GM23338 (cell line): ENCODE results near the gene FKTN. TPM values are rescaled to one million over a fixed set of nuclear protein-coding genes. Genes with fewer than 3 reads are reported as not detected.

ENCODE experiments used
- ATAC-seq: fragments of 200-7000 bp; cut with Tn5 transposase; 3 replicates; pipeline ENCODE4 v1.9.1; 2020
- DNase-seq: peaks from one replicate; pipeline ENCODE4 v3.0.0-alpha.2; 2015; ENCODE audit warnings: low spot score
- H2AFZ ChIP-seq: fragments of 200-600 bp; sonication (generic); 2 replicates; pipeline ENCODE4 v1.8.0; 2016; ENCODE audit warnings: antibody characterized with exemption, mild to moderate bottlenecking, moderate library complexity
- H3F3A ChIP-seq: fragments of 200-600 bp; sonication (generic); replicated peaks from 2 replicates; pipeline ENCODE4 v1.8.0; 2017; ENCODE audit warnings: antibody characterized with exemption, mixed run types, low read depth
- H3K27ac ChIP-seq: fragments of 200-600 bp; sonication (generic); 2 replicates; pipeline ENCODE4 v1.6.1; 2016; ENCODE audit warnings: low read depth
- H3K27me3 ChIP-seq: fragments of 200-600 bp; sonication (generic); 2 replicates; pipeline ENCODE4 v1.8.0; 2016; ENCODE audit warnings: mild to moderate bottlenecking, mixed run types, moderate library complexity; ENCODE audit not compliant: insufficient read depth
- H3K36me3 ChIP-seq: fragments of 200-600 bp; sonication (generic); 2 replicates; pipeline ENCODE4 v1.8.0; 2016; ENCODE audit warnings: mild to moderate bottlenecking; ENCODE audit not compliant: insufficient read depth
- H3K4me1 ChIP-seq: fragments of 200-600 bp; sonication (generic); 2 replicates; pipeline ENCODE4 v1.8.0; 2016; ENCODE audit warnings: mild to moderate bottlenecking, moderate library complexity; ENCODE audit not compliant: insufficient read depth
- H3K4me2 ChIP-seq: fragments of 200-600 bp; sonication (generic); 2 replicates; pipeline ENCODE4 v1.7.1; 2017; ENCODE audit warnings: mixed run types
- H3K4me3 ChIP-seq: fragments of 200-600 bp; sonication (generic); 2 replicates; pipeline ENCODE4 v1.6.1; 2016; ENCODE audit warnings: mixed run types
- H3K79me2 ChIP-seq: fragments of 200-600 bp; sonication (generic); replicated peaks from 2 replicates; pipeline ENCODE4 v1.8.0; 2017; ENCODE audit warnings: mild to moderate bottlenecking; ENCODE audit not compliant: insufficient read depth
- H3K9me2 ChIP-seq: fragments of 200-600 bp; sonication (generic); 2 replicates; pipeline ENCODE4 v1.8.0; 2017; ENCODE audit not compliant: insufficient read depth
- H4K20me1 ChIP-seq: fragments of 200-600 bp; sonication (generic); replicated peaks from 2 replicates; pipeline ENCODE4 v1.8.0; 2017; ENCODE audit warnings: mild to moderate bottlenecking; ENCODE audit not compliant: insufficient read depth
- H3K27ac Mint-ChIP-seq: 2 replicates; pipeline ENCODE4 v1.8.0; 2020; ENCODE audit warnings: inconsistent platforms, mild to moderate bottlenecking, moderate library complexity, mixed read lengths
- H3K27me3 Mint-ChIP-seq: 3 replicates; pipeline ENCODE4 v1.8.0; 2022; ENCODE audit warnings: low read depth, mild to moderate bottlenecking, moderate library complexity, mixed read lengths, inconsistent platforms; ENCODE audit not compliant: insufficient read depth, poor library complexity
- H3K36me3 Mint-ChIP-seq: 3 replicates; pipeline ENCODE4 v1.8.0; 2021; ENCODE audit warnings: low read depth, mild to moderate bottlenecking, inconsistent platforms, moderate library complexity, mixed read lengths
- H3K4me1 Mint-ChIP-seq: 3 replicates; pipeline ENCODE4 v1.8.0; 2020; ENCODE audit warnings: mild to moderate bottlenecking, inconsistent platforms, mixed read lengths
- H3K4me3 Mint-ChIP-seq: 3 replicates; pipeline ENCODE4 v1.8.0; 2021; ENCODE audit warnings: moderate library complexity, mild to moderate bottlenecking, inconsistent platforms, mixed read lengths
- H3K9me3 Mint-ChIP-seq: 3 replicates; pipeline ENCODE4 v1.8.0; 2020; ENCODE audit warnings: moderate library complexity, mild to moderate bottlenecking, inconsistent platforms, mixed read lengths
- CREB1 ChIP-seq: fragments of 250-450 bp; sonication (Bioruptor Pico); IDR thresholded peaks from 2 replicates; pipeline ENCODE4 v1.5.0; 2020; ENCODE audit warnings: low read depth, mild to moderate bottlenecking, moderate library complexity
- EZH2 ChIP-seq: fragments of 200-600 bp; sonication (generic); IDR thresholded peaks from one replicate; pipeline ENCODE4 v1.8.0; 2017; ENCODE audit warnings: antibody characterized with exemption, mild to moderate bottlenecking, low read depth; ENCODE audit not compliant: unreplicated experiment
- EZH2phosphoT487 ChIP-seq: fragments of 200-600 bp; sonication (generic); IDR thresholded peaks from one replicate; pipeline ENCODE4 v1.8.1; 2018; ENCODE audit warnings: antibody characterized with exemption; ENCODE audit not compliant: unreplicated experiment
- JUNB ChIP-seq: IDR thresholded peaks from one replicate; pipeline ENCODE4 v1.6.1; 2016; ENCODE audit warnings: antibody characterized with exemption; ENCODE audit not compliant: unreplicated experiment
- NANOG ChIP-seq: IDR thresholded peaks from 2 replicates; pipeline ENCODE4 v1.6.1; 2016; ENCODE audit warnings: antibody characterized with exemption, borderline replicate concordance
- POLR2AphosphoS5 ChIP-seq: IDR thresholded peaks from 2 replicates; pipeline ENCODE4 v1.6.1; 2016; ENCODE audit warnings: antibody characterized with exemption, low read depth
- STAT1 ChIP-seq: IDR thresholded peaks from one replicate; pipeline ENCODE4 v1.6.1; 2016; ENCODE audit warnings: antibody characterized with exemption; ENCODE audit not compliant: unreplicated experiment
- ZNF114 ChIP-seq: fragments of 250-450 bp; sonication (Bioruptor Pico); IDR thresholded peaks from 2 replicates; pipeline ENCODE4 v1.5.0; 2020; ENCODE audit warnings: mild to moderate bottlenecking, moderate library complexity
- ZNF331 ChIP-seq: fragments of 250-450 bp; sonication (Bioruptor Pico); IDR thresholded peaks from 2 replicates; pipeline ENCODE4 v1.5.0; 2020; ENCODE audit warnings: low read depth, mild to moderate bottlenecking, moderate library complexity
- polyA plus RNA-seq: library from polyadenylated mRNA; unstranded; fragments of >200 nt; fragmentation: Nextera tagmentation; extraction: Ambion mirVana; gene quantifications from 2 replicates; pipeline ENCODE4 v1.2.1, GENCODE V29; 2016
- total RNA-seq: library from RNA; depleted of rRNA; stranded (reverse); fragments of >200 nt; shearing (Covaris generic); gene quantifications from 2 replicates; pipeline ENCODE4 v1.2.3, GENCODE V29; 2014
- TF ChIP-seq, protein P1 (sequence below): fragments of 250-450 bp; sonication (Bioruptor Pico); IDR thresholded peaks from 2 replicates; pipeline ENCODE4 v1.5.0; 2020; ENCODE audit warnings: mild to moderate bottlenecking, moderate library complexity
- TF ChIP-seq, protein P2 (sequence below), 2 experiments: fragments of 200-600 bp in 1 of 2; sonication (generic) in 1 of 2; conservative IDR thresholded peaks; 2 replicates each; pipeline versions ENCODE4 v1.5.1 to v1.6.1; 2016 to 2017; ENCODE audit warnings: antibody characterized with exemption in 2 of 2, low read depth in 2 of 2, mild to moderate bottlenecking in 2 of 2, moderate library complexity in 1 of 2
- TF ChIP-seq, protein P3 (sequence below): IDR thresholded peaks from one replicate; pipeline ENCODE4 v1.6.1; 2018; ENCODE audit warnings: antibody characterized with exemption; ENCODE audit not compliant: unreplicated experiment
- TF ChIP-seq, protein P4 (sequence below): IDR thresholded peaks from 2 replicates; pipeline ENCODE4 v1.6.1; 2016; ENCODE audit warnings: antibody characterized with exemption

FKTN gene
- total and polyA plus RNA-seq, 2 experiments from 2014 or later, result 6.8 to 9.9 TPM

DNA sequence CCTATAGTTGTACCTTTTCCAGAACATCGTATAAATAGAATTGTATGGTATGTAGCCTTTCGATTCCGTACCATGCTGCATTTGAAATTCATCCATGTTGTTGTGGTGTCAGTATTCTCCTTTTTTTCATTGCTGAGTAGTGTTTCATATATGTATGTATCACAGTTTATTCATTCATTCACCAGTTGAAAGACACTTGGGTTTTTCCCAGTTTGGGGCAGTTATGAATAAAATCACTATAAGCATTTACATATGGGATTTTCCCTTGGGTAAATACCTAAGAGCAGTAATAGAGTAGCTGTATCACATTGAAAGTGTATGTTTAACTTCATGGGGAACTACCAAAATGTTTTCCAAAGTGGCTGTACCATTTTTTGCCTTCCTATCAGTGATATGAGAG is 16.1 kb upstream of the FKTN start:
- Mint-ChIP-seq H3K4me3 (no peak overlapping the region), H3K36me3 (peaks cover 7% of the 10 kb centered on the region; the same call in 2 of the 3 replicates), H3K9me3 (no peaks in the 10 kb centered on the region; the same call in 1 of the 3 replicates), H3K4me1 (no peaks in the 10 kb centered on the region), H3K27me3 (no peaks in the 10 kb centered on the region), H3K27ac (no peak overlapping the region)
- Histone ChIP-seq H3K36me3 (no peaks in the 10 kb centered on the region), H3K4me2 (no peak overlapping the region), H3K27ac (no peak overlapping the region), H3F3A (no peaks in the 10 kb centered on the region), H2AFZ (no peak overlapping the region), H3K79me2 (no peaks in the 10 kb centered on the region), H3K27me3 (no peaks in the 10 kb centered on the region; the same call in 1 of the 2 replicates), H3K9me2 (no peaks in the 10 kb centered on the region), H3K4me1 (no peaks in the 10 kb centered on the region), H4K20me1 (no peaks in the 10 kb centered on the region), H3K4me3 (no peak overlapping the region)
- ATAC-seq (no peak), DNase-seq (no peak)
- TF ChIP-seq, protein P1, sequence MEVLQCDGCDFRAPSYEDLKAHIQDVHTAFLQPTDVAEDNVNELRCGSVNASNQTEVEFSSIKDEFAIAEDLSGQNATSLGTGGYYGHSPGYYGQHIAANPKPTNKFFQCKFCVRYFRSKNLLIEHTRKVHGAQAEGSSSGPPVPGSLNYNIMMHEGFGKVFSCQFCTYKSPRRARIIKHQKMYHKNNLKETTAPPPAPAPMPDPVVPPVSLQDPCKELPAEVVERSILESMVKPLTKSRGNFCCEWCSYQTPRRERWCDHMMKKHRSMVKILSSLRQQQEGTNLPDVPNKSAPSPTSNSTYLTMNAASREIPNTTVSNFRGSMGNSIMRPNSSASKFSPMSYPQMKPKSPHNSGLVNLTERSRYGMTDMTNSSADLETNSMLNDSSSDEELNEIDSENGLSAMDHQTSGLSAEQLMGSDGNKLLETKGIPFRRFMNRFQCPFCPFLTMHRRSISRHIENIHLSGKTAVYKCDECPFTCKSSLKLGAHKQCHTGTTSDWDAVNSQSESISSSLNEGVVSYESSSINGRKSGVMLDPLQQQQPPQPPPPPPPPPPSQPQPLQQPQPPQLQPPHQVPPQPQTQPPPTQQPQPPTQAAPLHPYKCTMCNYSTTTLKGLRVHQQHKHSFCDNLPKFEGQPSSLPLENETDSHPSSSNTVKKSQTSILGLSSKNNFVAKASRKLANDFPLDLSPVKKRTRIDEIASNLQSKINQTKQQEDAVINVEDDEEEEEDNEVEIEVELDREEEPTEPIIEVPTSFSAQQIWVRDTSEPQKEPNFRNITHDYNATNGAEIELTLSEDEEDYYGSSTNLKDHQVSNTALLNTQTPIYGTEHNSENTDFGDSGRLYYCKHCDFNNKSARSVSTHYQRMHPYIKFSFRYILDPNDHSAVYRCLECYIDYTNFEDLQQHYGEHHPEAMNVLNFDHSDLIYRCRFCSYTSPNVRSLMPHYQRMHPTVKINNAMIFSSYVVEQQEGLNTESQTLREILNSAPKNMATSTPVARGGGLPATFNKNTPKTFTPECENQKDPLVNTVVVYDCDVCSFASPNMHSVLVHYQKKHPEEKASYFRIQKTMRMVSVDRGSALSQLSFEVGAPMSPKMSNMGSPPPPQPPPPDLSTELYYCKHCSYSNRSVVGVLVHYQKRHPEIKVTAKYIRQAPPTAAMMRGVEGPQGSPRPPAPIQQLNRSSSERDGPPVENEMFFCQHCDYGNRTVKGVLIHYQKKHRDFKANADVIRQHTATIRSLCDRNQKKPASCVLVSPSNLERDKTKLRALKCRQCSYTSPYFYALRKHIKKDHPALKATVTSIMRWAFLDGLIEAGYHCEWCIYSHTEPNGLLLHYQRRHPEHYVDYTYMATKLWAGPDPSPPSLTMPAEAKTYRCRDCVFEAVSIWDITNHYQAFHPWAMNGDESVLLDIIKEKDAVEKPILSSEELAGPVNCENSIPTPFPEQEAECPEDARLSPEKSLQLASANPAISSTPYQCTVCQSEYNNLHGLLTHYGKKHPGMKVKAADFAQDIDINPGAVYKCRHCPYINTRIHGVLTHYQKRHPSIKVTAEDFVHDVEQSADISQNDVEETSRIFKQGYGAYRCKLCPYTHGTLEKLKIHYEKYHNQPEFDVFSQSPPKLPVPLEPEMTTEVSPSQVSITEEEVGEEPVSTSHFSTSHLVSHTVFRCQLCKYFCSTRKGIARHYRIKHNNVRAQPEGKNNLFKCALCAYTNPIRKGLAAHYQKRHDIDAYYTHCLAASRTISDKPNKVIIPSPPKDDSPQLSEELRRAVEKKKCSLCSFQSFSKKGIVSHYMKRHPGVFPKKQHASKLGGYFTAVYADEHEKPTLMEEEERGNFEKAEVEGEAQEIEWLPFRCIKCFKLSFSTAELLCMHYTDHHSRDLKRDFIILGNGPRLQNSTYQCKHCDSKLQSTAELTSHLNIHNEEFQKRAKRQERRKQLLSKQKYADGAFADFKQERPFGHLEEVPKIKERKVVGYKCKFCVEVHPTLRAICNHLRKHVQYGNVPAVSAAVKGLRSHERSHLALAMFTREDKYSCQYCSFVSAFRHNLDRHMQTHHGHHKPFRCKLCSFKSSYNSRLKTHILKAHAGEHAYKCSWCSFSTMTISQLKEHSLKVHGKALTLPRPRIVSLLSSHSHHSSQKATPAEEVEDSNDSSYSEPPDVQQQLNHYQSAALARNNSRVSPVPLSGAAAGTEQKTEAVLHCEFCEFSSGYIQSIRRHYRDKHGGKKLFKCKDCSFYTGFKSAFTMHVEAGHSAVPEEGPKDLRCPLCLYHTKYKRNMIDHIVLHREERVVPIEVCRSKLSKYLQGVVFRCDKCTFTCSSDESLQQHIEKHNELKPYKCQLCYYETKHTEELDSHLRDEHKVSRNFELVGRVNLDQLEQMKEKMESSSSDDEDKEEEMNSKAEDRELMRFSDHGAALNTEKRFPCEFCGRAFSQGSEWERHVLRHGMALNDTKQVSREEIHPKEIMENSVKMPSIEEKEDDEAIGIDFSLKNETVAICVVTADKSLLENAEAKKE, result no peak
- TF ChIP-seq NANOG (no peak), ZNF331 (no peak), CREB1 (CRISPR knock-in tag) (no peak), JUNB (no peak), ZNF114 (CRISPR knock-in tag) (no peak), STAT1 (no peak), POLR2AphosphoS5 (no peak), EZH2phosphoT487 (no peak), EZH2 (no peak)
- TF ChIP-seq, protein P2, sequence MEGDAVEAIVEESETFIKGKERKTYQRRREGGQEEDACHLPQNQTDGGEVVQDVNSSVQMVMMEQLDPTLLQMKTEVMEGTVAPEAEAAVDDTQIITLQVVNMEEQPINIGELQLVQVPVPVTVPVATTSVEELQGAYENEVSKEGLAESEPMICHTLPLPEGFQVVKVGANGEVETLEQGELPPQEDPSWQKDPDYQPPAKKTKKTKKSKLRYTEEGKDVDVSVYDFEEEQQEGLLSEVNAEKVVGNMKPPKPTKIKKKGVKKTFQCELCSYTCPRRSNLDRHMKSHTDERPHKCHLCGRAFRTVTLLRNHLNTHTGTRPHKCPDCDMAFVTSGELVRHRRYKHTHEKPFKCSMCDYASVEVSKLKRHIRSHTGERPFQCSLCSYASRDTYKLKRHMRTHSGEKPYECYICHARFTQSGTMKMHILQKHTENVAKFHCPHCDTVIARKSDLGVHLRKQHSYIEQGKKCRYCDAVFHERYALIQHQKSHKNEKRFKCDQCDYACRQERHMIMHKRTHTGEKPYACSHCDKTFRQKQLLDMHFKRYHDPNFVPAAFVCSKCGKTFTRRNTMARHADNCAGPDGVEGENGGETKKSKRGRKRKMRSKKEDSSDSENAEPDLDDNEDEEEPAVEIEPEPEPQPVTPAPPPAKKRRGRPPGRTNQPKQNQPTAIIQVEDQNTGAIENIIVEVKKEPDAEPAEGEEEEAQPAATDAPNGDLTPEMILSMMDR (conservative IDR thresholded peaks at IDR 0.05; ENCODE audit: low read depth in 2 of 2), result no peak
- TF ChIP-seq, protein P3, sequence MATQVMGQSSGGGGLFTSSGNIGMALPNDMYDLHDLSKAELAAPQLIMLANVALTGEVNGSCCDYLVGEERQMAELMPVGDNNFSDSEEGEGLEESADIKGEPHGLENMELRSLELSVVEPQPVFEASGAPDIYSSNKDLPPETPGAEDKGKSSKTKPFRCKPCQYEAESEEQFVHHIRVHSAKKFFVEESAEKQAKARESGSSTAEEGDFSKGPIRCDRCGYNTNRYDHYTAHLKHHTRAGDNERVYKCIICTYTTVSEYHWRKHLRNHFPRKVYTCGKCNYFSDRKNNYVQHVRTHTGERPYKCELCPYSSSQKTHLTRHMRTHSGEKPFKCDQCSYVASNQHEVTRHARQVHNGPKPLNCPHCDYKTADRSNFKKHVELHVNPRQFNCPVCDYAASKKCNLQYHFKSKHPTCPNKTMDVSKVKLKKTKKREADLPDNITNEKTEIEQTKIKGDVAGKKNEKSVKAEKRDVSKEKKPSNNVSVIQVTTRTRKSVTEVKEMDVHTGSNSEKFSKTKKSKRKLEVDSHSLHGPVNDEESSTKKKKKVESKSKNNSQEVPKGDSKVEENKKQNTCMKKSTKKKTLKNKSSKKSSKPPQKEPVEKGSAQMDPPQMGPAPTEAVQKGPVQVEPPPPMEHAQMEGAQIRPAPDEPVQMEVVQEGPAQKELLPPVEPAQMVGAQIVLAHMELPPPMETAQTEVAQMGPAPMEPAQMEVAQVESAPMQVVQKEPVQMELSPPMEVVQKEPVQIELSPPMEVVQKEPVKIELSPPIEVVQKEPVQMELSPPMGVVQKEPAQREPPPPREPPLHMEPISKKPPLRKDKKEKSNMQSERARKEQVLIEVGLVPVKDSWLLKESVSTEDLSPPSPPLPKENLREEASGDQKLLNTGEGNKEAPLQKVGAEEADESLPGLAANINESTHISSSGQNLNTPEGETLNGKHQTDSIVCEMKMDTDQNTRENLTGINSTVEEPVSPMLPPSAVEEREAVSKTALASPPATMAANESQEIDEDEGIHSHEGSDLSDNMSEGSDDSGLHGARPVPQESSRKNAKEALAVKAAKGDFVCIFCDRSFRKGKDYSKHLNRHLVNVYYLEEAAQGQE, result no peak
- TF ChIP-seq, protein P4, sequence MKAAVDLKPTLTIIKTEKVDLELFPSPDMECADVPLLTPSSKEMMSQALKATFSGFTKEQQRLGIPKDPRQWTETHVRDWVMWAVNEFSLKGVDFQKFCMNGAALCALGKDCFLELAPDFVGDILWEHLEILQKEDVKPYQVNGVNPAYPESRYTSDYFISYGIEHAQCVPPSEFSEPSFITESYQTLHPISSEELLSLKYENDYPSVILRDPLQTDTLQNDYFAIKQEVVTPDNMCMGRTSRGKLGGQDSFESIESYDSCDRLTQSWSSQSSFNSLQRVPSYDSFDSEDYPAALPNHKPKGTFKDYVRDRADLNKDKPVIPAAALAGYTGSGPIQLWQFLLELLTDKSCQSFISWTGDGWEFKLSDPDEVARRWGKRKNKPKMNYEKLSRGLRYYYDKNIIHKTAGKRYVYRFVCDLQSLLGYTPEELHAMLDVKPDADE, result no peak
